SK-N-SH (cell line): ENCODE results near the gene A2M. TPM values are rescaled to one million over a fixed set of nuclear protein-coding genes. Genes with fewer than 3 reads are reported as not detected.

ENCODE experiments used
- CTCF ChIA-PET: fragments of 300-600, 350-600 bp; formaldehyde crosslinking; extraction: SDS; loops from one replicate; lab custom pipeline; 2021; lab: Yijun Ruan, JAX
- POLR2A ChIA-PET: fragments of 350-600 bp; sonication (Branson Sonifier 250); formaldehyde crosslinking; extraction: SDS; loops from one replicate; lab custom pipeline; 2020; ENCODE audit warnings: antibody characterized with exemption, inconsistent platforms; lab: Yijun Ruan, JAX
- DNase-seq: peaks from one replicate; pipeline ENCODE4 v3.0.0; 2012
- H2AFZ ChIP-seq: fragments of 200-600 bp; sonication (generic); 2 replicates; pipeline ENCODE4 v1.8.1; 2016; ENCODE audit warnings: antibody characterized with exemption, mild to moderate bottlenecking, low read depth
- H3F3A ChIP-seq: fragments of 200-600 bp; sonication (generic); replicated peaks from 2 replicates; pipeline ENCODE3; 2016; ENCODE audit warnings: antibody characterized with exemption, mild to moderate bottlenecking; ENCODE audit not compliant: insufficient read depth
- H3K27ac ChIP-seq, 2 experiments: fragments of 200-500 bp in 1 of 2; fragments of 200-600 bp in 1 of 2; sonication (Bioruptor generic) in 1 of 2; sonication (generic), shearing (Covaris generic) in 1 of 2; 2 replicates each; pipeline versions ENCODE4 v1.5.1 to v1.6.1; 2014 to 2016; ENCODE audit warnings: low read depth in 2 of 2, inconsistent platforms in 1 of 2, low read length in 1 of 2, mild to moderate bottlenecking in 1 of 2, mixed read lengths in 1 of 2
- H3K27me3 ChIP-seq: fragments of 200-600 bp; sonication (generic), shearing (Covaris generic); 2 replicates; pipeline ENCODE4 v1.6.1; 2016; ENCODE audit warnings: mixed run types; ENCODE audit not compliant: insufficient read depth
- H3K36me3 ChIP-seq, 2 experiments: fragments of 200-500 bp in 1 of 2; fragments of 200-600 bp in 1 of 2; sonication (Bioruptor generic) in 1 of 2; sonication (generic) in 1 of 2; replicated peaks in 1 of 2; 2 replicates each; pipeline versions ENCODE3 to v1.5.1; 2014 to 2016; ENCODE audit warnings: low read length in 1 of 2, mild to moderate bottlenecking in 1 of 2; ENCODE audit not compliant: insufficient read depth in 2 of 2, control insufficient read depth in 1 of 2
- H3K4me1 ChIP-seq, 2 experiments: fragments of 200-500 bp in 1 of 2; fragments of 200-600 bp in 1 of 2; sonication (Bioruptor generic) in 1 of 2; sonication (generic), shearing (Covaris generic) in 1 of 2; 2 replicates each; pipeline versions ENCODE4 v1.5.1 to v1.6.1; 2014 to 2016; ENCODE audit warnings: low read depth in 1 of 2, low read length in 1 of 2, mixed run types in 1 of 2; ENCODE audit not compliant: insufficient read depth in 2 of 2, control insufficient read depth in 1 of 2
- H3K4me2 ChIP-seq: fragments of 200-600 bp; sonication (generic), shearing (Covaris generic); 2 replicates; pipeline ENCODE4 v1.6.1; 2017; ENCODE audit warnings: mixed run types
- H3K4me3 ChIP-seq, 2 experiments: fragments of 200-500 bp in 1 of 2; fragments of 200-600 bp in 1 of 2; sonication (Bioruptor generic) in 1 of 2; sonication (generic), shearing (Covaris generic) in 1 of 2; 2 replicates each; pipeline versions ENCODE4 v1.5.1 to v1.8.1; 2014 to 2016; ENCODE audit warnings: low read depth in 2 of 2, inconsistent platforms in 1 of 2, low read length in 1 of 2, mild to moderate bottlenecking in 1 of 2, mixed read lengths in 1 of 2, moderate library complexity in 1 of 2
- H3K79me2 ChIP-seq: fragments of 200-600 bp; sonication (generic); 2 replicates; pipeline ENCODE4 v1.8.1; 2017; ENCODE audit warnings: mild to moderate bottlenecking; ENCODE audit not compliant: insufficient read depth
- H3K9ac ChIP-seq: fragments of 200-600 bp; sonication (generic); 2 replicates; pipeline ENCODE4 v1.6.1; 2017; ENCODE audit warnings: mixed run types
- H3K9me2 ChIP-seq: fragments of 200-600 bp; sonication (generic); 2 replicates; pipeline ENCODE4 v1.6.1; 2017; ENCODE audit warnings: mixed run types
- H3K9me3 ChIP-seq: fragments of 200-600 bp; sonication (generic); 2 replicates; pipeline ENCODE4 v1.6.1; 2017; ENCODE audit warnings: mixed run types, mild to moderate bottlenecking, moderate library complexity
- H4K20me1 ChIP-seq: fragments of 200-600 bp; sonication (generic); 2 replicates; pipeline ENCODE4 v1.6.1; 2017; ENCODE audit warnings: mild to moderate bottlenecking, mixed run types; ENCODE audit not compliant: insufficient read depth
- CHD2 ChIP-seq: fragments of 150-350 bp; IDR thresholded peaks from 2 replicates; pipeline ENCODE4 v1.6.1; 2018; ENCODE audit warnings: low read length; ENCODE audit not compliant: partially characterized antibody
- EP300 ChIP-seq, 2 experiments: IDR thresholded peaks; 2 replicates each; pipeline versions ENCODE4 v1.4.0 to v1.6.1; 2012; ENCODE audit warnings: borderline replicate concordance in 1 of 2, low read depth in 1 of 2, low read length in 1 of 2
- EZH2phosphoT487 ChIP-seq: fragments of 200-600 bp; sonication (generic); IDR thresholded peaks from 2 replicates; pipeline ENCODE4 v1.6.1; 2017; ENCODE audit warnings: low read depth, mixed run types, mild to moderate bottlenecking, antibody characterized with exemption, moderate library complexity, borderline replicate concordance
- FOXM1 ChIP-seq: IDR thresholded peaks from 2 replicates; pipeline ENCODE4 v1.4.0; 2012; ENCODE audit warnings: low read depth, mild to moderate bottlenecking
- GATA2 ChIP-seq: sonication (generic); formaldehyde crosslinking; IDR thresholded peaks from 2 replicates; pipeline ENCODE4 v1.5.0; 2020; ENCODE audit warnings: mild to moderate bottlenecking, missing genetic modification reagents
- MEF2A ChIP-seq: IDR thresholded peaks from 2 replicates; pipeline ENCODE4 v1.4.0; 2012; ENCODE audit warnings: low read depth, borderline replicate concordance
- POLR2AphosphoS5 ChIP-seq: IDR thresholded peaks from 2 replicates; pipeline ENCODE4 v1.6.1; 2012; ENCODE audit warnings: low read depth, low read length
- RAD21 ChIP-seq: IDR thresholded peaks from 2 replicates; pipeline ENCODE4 v1.6.1; 2012; ENCODE audit warnings: mild to moderate bottlenecking, low read length
- RFX5 ChIP-seq: IDR thresholded peaks from 2 replicates; pipeline ENCODE4 v1.6.1; 2012; ENCODE audit warnings: mild to moderate bottlenecking, improper control_type of control experiment, low read length
- RXRA ChIP-seq: IDR thresholded peaks from 2 replicates; pipeline ENCODE4 v1.4.0; 2012; ENCODE audit warnings: low read depth, mild to moderate bottlenecking, borderline replicate concordance
- SIN3A ChIP-seq: IDR thresholded peaks from 2 replicates; pipeline ENCODE4 v1.6.1; 2012; ENCODE audit warnings: low read depth, mild to moderate bottlenecking, low read length, moderate library complexity, borderline replicate concordance
- TCF12 ChIP-seq: IDR thresholded peaks from 2 replicates; pipeline ENCODE4 v1.4.0; 2012
- TEAD4 ChIP-seq: IDR thresholded peaks from 2 replicates; pipeline ENCODE4 v1.4.0; 2012; ENCODE audit warnings: mild to moderate bottlenecking, borderline replicate concordance; ENCODE audit not compliant: insufficient read depth
- YY1 ChIP-seq: IDR thresholded peaks from 2 replicates; pipeline ENCODE4 v1.4.0; 2012; ENCODE audit warnings: low read depth, mild to moderate bottlenecking
- WGBS: methylation state at CpG from one replicate; pipeline ENCODE4 v1.1.6; 2017; ENCODE audit warnings: low lambda C conversion rate; 5-methylcytosine and 5-hydroxymethylcytosine counted together
- polyA plus RNA-seq, 3 experiments: library from polyadenylated mRNA; depleted of rRNA; stranded (reverse); fragments of >200 nt; gene quantifications; 2 replicates each; pipeline ENCODE4 v1.2.3, GENCODE V29; 2012
- TF ChIP-seq, protein P1 (sequence below): IDR thresholded peaks from 2 replicates; pipeline ENCODE4 v1.4.0; 2012; ENCODE audit warnings: low read depth
- TF ChIP-seq, protein P2 (sequence below): IDR thresholded peaks from 2 replicates; pipeline ENCODE4 v1.6.1; 2012; ENCODE audit warnings: mild to moderate bottlenecking, low read depth, low read length, moderate library complexity
- TF ChIP-seq, protein P3 (sequence below): fragments of 200-600 bp; sonication (generic); IDR thresholded peaks from 2 replicates; pipeline ENCODE4 v1.6.1; 2017; ENCODE audit warnings: antibody characterized with exemption, mild to moderate bottlenecking, moderate library complexity
- TF ChIP-seq, protein P4 (sequence below): fragments of 150-350 bp; IDR thresholded peaks from 2 replicates; pipeline ENCODE4 v1.6.1; 2016; ENCODE audit warnings: mild to moderate bottlenecking, low read depth, low read length

A2M gene
- polyA plus RNA-seq, 1 of the 3 experiments (the other 2 are of a cell fraction), result not detected

DNA sequence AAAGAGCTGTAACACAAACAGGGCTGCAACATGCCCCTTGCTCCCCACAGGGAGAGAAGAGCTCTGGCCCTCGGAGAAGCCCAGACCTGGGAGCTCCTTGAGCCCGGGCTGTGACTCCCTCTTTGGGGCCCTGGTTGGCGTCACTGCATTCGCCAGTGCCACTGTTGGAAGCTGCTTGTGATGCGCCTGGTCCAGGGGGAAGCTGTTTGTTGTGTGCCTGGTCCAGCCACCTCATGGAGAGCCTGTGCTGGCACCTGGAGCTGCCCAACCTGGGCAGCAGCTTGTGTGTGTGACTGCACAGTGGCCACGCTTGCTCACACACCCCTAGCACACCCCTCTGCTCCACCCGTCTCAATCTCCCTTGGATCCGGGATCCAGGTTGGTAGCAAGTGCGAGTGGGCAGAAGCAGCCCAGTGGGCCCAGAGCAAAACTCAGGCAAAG lies 49.5 kb downstream of the A2M start:
- Histone ChIP-seq H3K4me3 (no peak overlapping the region), H3K9ac (no peak overlapping the region), H3K9me2 (no peaks in the 10 kb centered on the region), H3K27ac (no peak overlapping the region), H3K27me3 (no peaks in the 10 kb centered on the region), H3K9me3 (no peaks in the 10 kb centered on the region), H3K4me2 (no peak overlapping the region), H3K79me2 (no peaks in the 10 kb centered on the region), H4K20me1 (no peaks in the 10 kb centered on the region), H3K36me3 (no peaks in the 10 kb centered on the region), H2AFZ (no peak overlapping the region), H3K4me1 (no peaks in the 10 kb centered on the region; a peak in 1 of 4 replicates), H3F3A (no peaks in the 10 kb centered on the region)
- 83% methylated on average over 6 of the region's 9 CpGs for WGBS
- no peak for DNase-seq
- ChIA-PET CTCF (interaction anchor here (0.9 to 3.4 kb wide), 6 partner anchors 10 to 18 kb away, joined by 3 to 27 read pairs (median 3); no protein-coding TSS in a partner anchor), POLR2A (no interaction called here)
- TF ChIP-seq SIN3A (no peak), TEAD4 (no peak), EZH2phosphoT487 (no peak), RFX5 (no peak), MEF2A (no peak), CHD2 (no peak), POLR2AphosphoS5 (no peak), RAD21 (no peak), EP300 (IDR thresholded peaks at IDR 0.05; ENCODE audit: borderline replicate concordance in 1 of 2, low read depth in 1 of 2, low read length in 1 of 2) (no peak), TCF12 (no peak), RXRA (no peak), YY1 (no peak), FOXM1 (no peak), GATA2 (CRISPR knock-in tag) (no peak)
- TF ChIP-seq, protein P1, sequence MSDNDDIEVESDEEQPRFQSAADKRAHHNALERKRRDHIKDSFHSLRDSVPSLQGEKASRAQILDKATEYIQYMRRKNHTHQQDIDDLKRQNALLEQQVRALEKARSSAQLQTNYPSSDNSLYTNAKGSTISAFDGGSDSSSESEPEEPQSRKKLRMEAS, result no peak
- TF ChIP-seq, protein P2, sequence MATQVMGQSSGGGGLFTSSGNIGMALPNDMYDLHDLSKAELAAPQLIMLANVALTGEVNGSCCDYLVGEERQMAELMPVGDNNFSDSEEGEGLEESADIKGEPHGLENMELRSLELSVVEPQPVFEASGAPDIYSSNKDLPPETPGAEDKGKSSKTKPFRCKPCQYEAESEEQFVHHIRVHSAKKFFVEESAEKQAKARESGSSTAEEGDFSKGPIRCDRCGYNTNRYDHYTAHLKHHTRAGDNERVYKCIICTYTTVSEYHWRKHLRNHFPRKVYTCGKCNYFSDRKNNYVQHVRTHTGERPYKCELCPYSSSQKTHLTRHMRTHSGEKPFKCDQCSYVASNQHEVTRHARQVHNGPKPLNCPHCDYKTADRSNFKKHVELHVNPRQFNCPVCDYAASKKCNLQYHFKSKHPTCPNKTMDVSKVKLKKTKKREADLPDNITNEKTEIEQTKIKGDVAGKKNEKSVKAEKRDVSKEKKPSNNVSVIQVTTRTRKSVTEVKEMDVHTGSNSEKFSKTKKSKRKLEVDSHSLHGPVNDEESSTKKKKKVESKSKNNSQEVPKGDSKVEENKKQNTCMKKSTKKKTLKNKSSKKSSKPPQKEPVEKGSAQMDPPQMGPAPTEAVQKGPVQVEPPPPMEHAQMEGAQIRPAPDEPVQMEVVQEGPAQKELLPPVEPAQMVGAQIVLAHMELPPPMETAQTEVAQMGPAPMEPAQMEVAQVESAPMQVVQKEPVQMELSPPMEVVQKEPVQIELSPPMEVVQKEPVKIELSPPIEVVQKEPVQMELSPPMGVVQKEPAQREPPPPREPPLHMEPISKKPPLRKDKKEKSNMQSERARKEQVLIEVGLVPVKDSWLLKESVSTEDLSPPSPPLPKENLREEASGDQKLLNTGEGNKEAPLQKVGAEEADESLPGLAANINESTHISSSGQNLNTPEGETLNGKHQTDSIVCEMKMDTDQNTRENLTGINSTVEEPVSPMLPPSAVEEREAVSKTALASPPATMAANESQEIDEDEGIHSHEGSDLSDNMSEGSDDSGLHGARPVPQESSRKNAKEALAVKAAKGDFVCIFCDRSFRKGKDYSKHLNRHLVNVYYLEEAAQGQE, result no peak
- TF ChIP-seq, protein P3, sequence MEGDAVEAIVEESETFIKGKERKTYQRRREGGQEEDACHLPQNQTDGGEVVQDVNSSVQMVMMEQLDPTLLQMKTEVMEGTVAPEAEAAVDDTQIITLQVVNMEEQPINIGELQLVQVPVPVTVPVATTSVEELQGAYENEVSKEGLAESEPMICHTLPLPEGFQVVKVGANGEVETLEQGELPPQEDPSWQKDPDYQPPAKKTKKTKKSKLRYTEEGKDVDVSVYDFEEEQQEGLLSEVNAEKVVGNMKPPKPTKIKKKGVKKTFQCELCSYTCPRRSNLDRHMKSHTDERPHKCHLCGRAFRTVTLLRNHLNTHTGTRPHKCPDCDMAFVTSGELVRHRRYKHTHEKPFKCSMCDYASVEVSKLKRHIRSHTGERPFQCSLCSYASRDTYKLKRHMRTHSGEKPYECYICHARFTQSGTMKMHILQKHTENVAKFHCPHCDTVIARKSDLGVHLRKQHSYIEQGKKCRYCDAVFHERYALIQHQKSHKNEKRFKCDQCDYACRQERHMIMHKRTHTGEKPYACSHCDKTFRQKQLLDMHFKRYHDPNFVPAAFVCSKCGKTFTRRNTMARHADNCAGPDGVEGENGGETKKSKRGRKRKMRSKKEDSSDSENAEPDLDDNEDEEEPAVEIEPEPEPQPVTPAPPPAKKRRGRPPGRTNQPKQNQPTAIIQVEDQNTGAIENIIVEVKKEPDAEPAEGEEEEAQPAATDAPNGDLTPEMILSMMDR, result no peak
- TF ChIP-seq, protein P4, sequence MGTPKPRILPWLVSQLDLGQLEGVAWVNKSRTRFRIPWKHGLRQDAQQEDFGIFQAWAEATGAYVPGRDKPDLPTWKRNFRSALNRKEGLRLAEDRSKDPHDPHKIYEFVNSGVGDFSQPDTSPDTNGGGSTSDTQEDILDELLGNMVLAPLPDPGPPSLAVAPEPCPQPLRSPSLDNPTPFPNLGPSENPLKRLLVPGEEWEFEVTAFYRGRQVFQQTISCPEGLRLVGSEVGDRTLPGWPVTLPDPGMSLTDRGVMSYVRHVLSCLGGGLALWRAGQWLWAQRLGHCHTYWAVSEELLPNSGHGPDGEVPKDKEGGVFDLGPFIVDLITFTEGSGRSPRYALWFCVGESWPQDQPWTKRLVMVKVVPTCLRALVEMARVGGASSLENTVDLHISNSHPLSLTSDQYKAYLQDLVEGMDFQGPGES, result no peak
